GM21576 (cell line): ENCODE data around the gene DCDC1.

Source experiments
- ATAC-seq: cut with Tn5 transposase; IDR thresholded peaks from one replicate; pipeline ENCODE4 v1.9.1; 2021; ENCODE audit warnings: mild to moderate bottlenecking, moderate library complexity; ENCODE audit not compliant: unreplicated experiment

Gene DCDC1

GRCh38 chr11:31107649-31108048, 261.9 kb downstream of the DCDC1 start:
- ATAC-seq, result no peak

- ATAC-seq, result peak; percentile 90
Observed at GRCh38 chr11:31106968-31107576, 262.5 kb downstream of the DCDC1 start.

- ATAC-seq, result no peak
Observed at GRCh38 chr11:31106326-31106725, 263.2 kb downstream of the DCDC1 start.

GRCh38 chr11:31102875-31103274, 266.7 kb downstream of the DCDC1 start:
- ATAC-seq, result no peak

GRCh38 chr11:31102316-31102715, 267.2 kb downstream of the DCDC1 start:
- no peak for ATAC-seq

GRCh38 chr11:31096191-31096805, 273.2 kb downstream of the DCDC1 start:
- no peak for ATAC-seq

- ATAC-seq, result no peak
Observed at GRCh38 chr11:31092638-31093037, 276.9 kb downstream of the DCDC1 start.

- no peak for ATAC-seq
Observed at GRCh38 chr11:31089117-31089516, 280.4 kb downstream of the DCDC1 start.

- no peak for ATAC-seq
Observed at GRCh38 chr11:31069447-31070205, 299.9 kb downstream of the DCDC1 start.

- no peak for ATAC-seq
Observed at GRCh38 chr11:31060880-31061279, 308.7 kb downstream of the DCDC1 start.

GRCh38 chr11:31059529-31059928, 310.0 kb downstream of the DCDC1 start:
- ATAC-seq, result no peak

- ATAC-seq, result no peak
Observed at GRCh38 chr11:31050061-31050765, 319.3 kb downstream of the DCDC1 start.

GRCh38 chr11:31045335-31045734, 324.2 kb downstream of the DCDC1 start:
- ATAC-seq, result no peak

- no peak for ATAC-seq
Observed at GRCh38 chr11:31030138-31030792, 339.3 kb downstream of the DCDC1 start.

GRCh38 chr11:31026315-31026714, 343.2 kb downstream of the DCDC1 start:
- ATAC-seq, result no peak

GRCh38 chr11:31022080-31022479, 347.5 kb downstream of the DCDC1 start:
- no peak for ATAC-seq

GRCh38 chr11:31019786-31020185, 349.8 kb downstream of the DCDC1 start:
- no peak for ATAC-seq

- ATAC-seq, result no peak
Observed at GRCh38 chr11:31005202-31005601, 364.3 kb downstream of the DCDC1 start.

- no peak for ATAC-seq
Observed at GRCh38 chr11:31001427-31001826, 368.1 kb downstream of the DCDC1 start.

GRCh38 chr11:31000381-31000780, 369.2 kb downstream of the DCDC1 start:
- ATAC-seq, result no peak

GRCh38 chr11:30992513-30992849, 377.1 kb downstream of the DCDC1 start:
- no peak for ATAC-seq
